ENCODE data around the gene TMEM214. TPM values are rescaled to one million over a fixed set of nuclear protein-coding genes. Genes with fewer than 3 reads are reported as not detected.

The TMEM214 gene
- total and polyA plus RNA-seq, 2 of the 8 experiments (the other 6 are each of a cell fraction or from before 2014, with no cell fraction given): 49.7 to 71.0 TPM

DNA sequence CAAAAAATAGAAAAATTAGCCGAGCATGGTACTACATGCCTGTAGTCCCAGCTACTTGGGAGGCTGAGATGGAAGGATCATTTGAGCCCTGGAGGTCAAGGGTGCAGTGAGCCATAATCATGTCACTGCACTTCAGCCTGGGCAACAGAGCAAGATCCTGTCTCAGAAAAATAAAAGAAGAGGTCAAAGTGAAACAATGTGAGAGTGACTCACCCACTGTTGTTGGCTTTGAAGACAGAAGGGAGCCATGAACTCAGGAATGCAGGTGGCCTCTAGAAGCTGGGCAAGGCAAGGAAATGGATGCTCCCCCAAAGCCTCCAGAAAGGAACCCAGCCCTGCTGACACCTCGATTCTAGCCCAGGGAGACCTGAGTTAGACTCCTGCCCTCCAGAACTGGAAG is 3.7 kb upstream of the TMEM214 start (continued):
- TF ChIP-seq, protein P1, sequence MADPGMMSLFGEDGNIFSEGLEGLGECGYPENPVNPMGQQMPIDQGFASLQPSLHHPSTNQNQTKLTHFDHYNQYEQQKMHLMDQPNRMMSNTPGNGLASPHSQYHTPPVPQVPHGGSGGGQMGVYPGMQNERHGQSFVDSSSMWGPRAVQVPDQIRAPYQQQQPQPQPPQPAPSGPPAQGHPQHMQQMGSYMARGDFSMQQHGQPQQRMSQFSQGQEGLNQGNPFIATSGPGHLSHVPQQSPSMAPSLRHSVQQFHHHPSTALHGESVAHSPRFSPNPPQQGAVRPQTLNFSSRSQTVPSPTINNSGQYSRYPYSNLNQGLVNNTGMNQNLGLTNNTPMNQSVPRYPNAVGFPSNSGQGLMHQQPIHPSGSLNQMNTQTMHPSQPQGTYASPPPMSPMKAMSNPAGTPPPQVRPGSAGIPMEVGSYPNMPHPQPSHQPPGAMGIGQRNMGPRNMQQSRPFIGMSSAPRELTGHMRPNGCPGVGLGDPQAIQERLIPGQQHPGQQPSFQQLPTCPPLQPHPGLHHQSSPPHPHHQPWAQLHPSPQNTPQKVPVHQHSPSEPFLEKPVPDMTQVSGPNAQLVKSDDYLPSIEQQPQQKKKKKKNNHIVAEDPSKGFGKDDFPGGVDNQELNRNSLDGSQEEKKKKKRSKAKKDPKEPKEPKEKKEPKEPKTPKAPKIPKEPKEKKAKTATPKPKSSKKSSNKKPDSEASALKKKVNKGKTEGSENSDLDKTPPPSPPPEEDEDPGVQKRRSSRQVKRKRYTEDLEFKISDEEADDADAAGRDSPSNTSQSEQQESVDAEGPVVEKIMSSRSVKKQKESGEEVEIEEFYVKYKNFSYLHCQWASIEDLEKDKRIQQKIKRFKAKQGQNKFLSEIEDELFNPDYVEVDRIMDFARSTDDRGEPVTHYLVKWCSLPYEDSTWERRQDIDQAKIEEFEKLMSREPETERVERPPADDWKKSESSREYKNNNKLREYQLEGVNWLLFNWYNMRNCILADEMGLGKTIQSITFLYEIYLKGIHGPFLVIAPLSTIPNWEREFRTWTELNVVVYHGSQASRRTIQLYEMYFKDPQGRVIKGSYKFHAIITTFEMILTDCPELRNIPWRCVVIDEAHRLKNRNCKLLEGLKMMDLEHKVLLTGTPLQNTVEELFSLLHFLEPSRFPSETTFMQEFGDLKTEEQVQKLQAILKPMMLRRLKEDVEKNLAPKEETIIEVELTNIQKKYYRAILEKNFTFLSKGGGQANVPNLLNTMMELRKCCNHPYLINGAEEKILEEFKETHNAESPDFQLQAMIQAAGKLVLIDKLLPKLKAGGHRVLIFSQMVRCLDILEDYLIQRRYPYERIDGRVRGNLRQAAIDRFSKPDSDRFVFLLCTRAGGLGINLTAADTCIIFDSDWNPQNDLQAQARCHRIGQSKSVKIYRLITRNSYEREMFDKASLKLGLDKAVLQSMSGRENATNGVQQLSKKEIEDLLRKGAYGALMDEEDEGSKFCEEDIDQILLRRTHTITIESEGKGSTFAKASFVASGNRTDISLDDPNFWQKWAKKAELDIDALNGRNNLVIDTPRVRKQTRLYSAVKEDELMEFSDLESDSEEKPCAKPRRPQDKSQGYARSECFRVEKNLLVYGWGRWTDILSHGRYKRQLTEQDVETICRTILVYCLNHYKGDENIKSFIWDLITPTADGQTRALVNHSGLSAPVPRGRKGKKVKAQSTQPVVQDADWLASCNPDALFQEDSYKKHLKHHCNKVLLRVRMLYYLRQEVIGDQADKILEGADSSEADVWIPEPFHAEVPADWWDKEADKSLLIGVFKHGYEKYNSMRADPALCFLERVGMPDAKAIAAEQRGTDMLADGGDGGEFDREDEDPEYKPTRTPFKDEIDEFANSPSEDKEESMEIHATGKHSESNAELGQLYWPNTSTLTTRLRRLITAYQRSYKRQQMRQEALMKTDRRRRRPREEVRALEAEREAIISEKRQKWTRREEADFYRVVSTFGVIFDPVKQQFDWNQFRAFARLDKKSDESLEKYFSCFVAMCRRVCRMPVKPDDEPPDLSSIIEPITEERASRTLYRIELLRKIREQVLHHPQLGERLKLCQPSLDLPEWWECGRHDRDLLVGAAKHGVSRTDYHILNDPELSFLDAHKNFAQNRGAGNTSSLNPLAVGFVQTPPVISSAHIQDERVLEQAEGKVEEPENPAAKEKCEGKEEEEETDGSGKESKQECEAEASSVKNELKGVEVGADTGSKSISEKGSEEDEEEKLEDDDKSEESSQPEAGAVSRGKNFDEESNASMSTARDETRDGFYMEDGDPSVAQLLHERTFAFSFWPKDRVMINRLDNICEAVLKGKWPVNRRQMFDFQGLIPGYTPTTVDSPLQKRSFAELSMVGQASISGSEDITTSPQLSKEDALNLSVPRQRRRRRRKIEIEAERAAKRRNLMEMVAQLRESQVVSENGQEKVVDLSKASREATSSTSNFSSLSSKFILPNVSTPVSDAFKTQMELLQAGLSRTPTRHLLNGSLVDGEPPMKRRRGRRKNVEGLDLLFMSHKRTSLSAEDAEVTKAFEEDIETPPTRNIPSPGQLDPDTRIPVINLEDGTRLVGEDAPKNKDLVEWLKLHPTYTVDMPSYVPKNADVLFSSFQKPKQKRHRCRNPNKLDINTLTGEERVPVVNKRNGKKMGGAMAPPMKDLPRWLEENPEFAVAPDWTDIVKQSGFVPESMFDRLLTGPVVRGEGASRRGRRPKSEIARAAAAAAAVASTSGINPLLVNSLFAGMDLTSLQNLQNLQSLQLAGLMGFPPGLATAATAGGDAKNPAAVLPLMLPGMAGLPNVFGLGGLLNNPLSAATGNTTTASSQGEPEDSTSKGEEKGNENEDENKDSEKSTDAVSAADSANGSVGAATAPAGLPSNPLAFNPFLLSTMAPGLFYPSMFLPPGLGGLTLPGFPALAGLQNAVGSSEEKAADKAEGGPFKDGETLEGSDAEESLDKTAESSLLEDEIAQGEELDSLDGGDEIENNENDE (IDR thresholded peaks at IDR 0.05; ENCODE audit: insufficient replicate concordance, low read length): no peak
- TF ChIP-seq RBBP5 (IDR thresholded peaks at IDR 0.05; ENCODE audit: borderline replicate concordance, low read depth, low read length) (no peak), EZH2 (IDR thresholded peaks at IDR 0.05; ENCODE audit: low read depth, low read length, severe bottlenecking) (no peak), FOSL1 (IDR thresholded peaks at IDR 0.05; ENCODE audit: insufficient read depth, low read depth, low read length) (no peak)

Data from H1 (cell line).